Fibroblast of the aortic adventitia (primary cell): Measurements from ENCODE around the gene CAND2. TPM values are rescaled to one million over a fixed set of nuclear protein-coding genes. Genes with fewer than 3 reads are reported as not detected.
"Not testable (repeated sequence)": the region's sequence is repeated elsewhere in the genome, so short reads cannot be mapped to it uniquely, and the experiment has no call there.

ENCODE experiments used
- DNase-seq: peaks from one replicate; pipeline ENCODE4 v3.0.0-alpha.2; 2010; ENCODE audit warnings: low read depth
- H3K4me3 ChIP-seq: 2 replicates; pipeline ENCODE4 v1.5.1; 2011; ENCODE audit warnings: low read depth, mild to moderate bottlenecking, control low read depth, low read length, moderate library complexity
- CTCF ChIP-seq: IDR thresholded peaks from 2 replicates; pipeline ENCODE4 v1.5.1; 2011; ENCODE audit warnings: mild to moderate bottlenecking, low read length, control low read depth, inconsistent platforms; ENCODE audit not compliant: insufficient read depth
- total RNA-seq: library from RNA; depleted of rRNA; stranded (reverse); fragments of >200 nt; gene quantifications from 2 replicates; pipeline ENCODE4 v1.2.3, GENCODE V29; 2012; ENCODE audit warnings: low replicate concordance

The CAND2 gene
- total RNA-seq, 1 donor, result 6.1 TPM

- DNase-seq, result no peak
- no peak overlapping the region for H3K4me3 ChIP-seq
- no peak for TF ChIP-seq CTCF
These were observed 25.2 kb upstream of the CAND2 start for GRCh38 chr3:12771236-12771635.

- no peak for TF ChIP-seq CTCF
- H3K4me3 ChIP-seq, result no peak overlapping the region
- no peak for DNase-seq
These were observed 24.0 kb upstream of the CAND2 start for GRCh38 chr3:12772462-12772861.

- DNase-seq, result no peak
- no peak overlapping the region for H3K4me3 ChIP-seq
- TF ChIP-seq CTCF, result no peak
These were observed 23.3 kb upstream of the CAND2 start for GRCh38 chr3:12773030-12773709.

DNA sequence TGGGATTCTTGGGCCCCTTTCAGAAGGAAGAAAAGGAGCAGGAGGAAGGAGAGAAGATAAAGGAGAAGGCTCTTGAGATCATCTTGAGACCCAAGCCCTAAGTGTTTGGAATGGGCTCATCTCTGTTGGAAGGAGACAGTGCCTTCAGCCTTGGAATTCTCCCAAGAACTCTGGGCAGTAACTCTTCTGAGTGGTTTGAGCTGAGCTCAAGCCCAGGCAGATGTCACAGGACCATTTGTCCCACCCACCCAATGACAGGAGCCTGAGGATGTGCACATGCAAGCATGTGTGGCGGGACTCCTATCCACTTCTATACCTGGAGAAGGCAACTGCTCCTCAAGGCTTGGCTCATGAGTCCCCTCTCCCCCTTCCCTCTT is 22.8 kb upstream of the CAND2 start:
- DNase-seq, result no peak
- no peak for TF ChIP-seq CTCF
- no peak overlapping the region for H3K4me3 ChIP-seq

DNA sequence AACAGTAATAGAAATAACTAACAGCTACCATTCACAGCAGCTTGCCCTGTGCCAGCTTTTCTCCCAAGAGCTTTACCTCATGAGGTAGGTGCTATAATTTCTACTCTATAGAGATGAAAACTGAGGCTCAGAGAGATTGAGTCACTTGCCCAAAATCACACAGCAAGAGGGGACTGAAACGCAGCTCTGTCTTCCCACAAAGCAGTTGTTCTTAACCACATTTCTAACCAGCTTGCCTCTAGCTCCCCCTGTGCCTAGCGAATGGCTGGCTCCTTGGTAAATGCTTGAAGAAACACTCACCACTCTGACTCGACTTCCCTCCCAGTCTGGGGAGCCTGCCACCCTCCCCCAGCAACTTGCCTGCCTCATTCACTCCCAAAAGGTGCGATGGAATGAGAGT is 21.9 kb upstream of the CAND2 start:
- no peak overlapping the region for H3K4me3 ChIP-seq
- DNase-seq, result no peak
- TF ChIP-seq CTCF, result no peak

DNA sequence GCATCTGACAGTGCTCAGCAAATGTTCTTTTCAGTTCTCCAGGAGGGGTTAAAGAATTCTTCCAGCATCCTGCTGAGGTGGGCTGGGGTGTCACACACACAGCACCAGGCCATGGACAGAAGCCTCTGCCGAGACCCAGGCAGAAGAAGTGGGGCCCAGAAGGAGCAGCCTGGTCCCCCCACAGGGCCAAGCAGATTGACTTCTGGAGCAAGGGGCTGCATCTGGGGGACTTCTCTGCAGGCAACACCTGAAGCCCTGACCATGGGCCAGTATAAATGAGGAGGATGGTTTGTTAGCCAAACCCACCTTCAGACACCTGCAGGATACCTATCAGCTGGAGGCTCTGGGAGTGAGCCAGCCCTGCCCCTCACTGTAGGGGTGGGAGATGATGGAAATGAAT is 21.3 kb upstream of the CAND2 start:
- no peak overlapping the region for H3K4me3 ChIP-seq
- no peak for DNase-seq
- no peak for TF ChIP-seq CTCF

GRCh38 chr3:12775970-12776369 is 20.5 kb upstream of the CAND2 start:
- not testable (repeated sequence) for H3K4me3 ChIP-seq, DNase-seq
